ENCODE data around the gene LDLRAD3. TPM values are rescaled to one million over a fixed set of nuclear protein-coding genes. Genes with fewer than 3 reads are reported as not detected.
A peak's percentile ranks its signal among the peaks of the same experiment; 100 is the strongest.

LDLRAD3 gene
- total and polyA plus RNA-seq, 7 donors: 5.9 to 20.7 (median 12.1) TPM

GRCh38 chr11:35969089-35970042, 25.5 kb downstream of the LDLRAD3 start:
- Histone ChIP-seq H3K27ac (no peak overlapping the region), H3K9me3 (no peaks in the 10 kb centered on the region), H3K4me1 (peaks cover 9% of the 10 kb centered on the region), H3K27me3 (ENCODE audit: insufficient read depth in 3 of 3, low read length in 2 of 3) (no peaks in the 10 kb centered on the region), H3K36me3 (ENCODE audit: insufficient read depth in 1 of 2, low read depth in 1 of 2) (no peaks in the 10 kb centered on the region), H3K4me3 (no peak overlapping the region)
- no peak for ATAC-seq
- 68 to 81% (median 76%) methylated on average over 10 of the region's 10 CpGs for WGBS, 3 donors
- no peak for DNase-seq
- intact Hi-C loops (cut with DNase I): no loop called here
- TF ChIP-seq CTCF (IDR thresholded peaks at IDR 0.05): no peak

- H3K9me3 ChIP-seq: no peaks in the 10 kb centered on the region
- peaks cover 16% of the 10 kb centered on the region for H3K4me1 ChIP-seq
- ATAC-seq (no peak), DNase-seq (no peak)
- no peak overlapping the region for H3K4me3 ChIP-seq
- no peaks in the 10 kb centered on the region for H3K27me3 ChIP-seq (ENCODE audit: insufficient read depth in 3 of 3, low read length in 2 of 3)
- no peak for TF ChIP-seq CTCF (IDR thresholded peaks at IDR 0.05)
- H3K27ac ChIP-seq: no peak overlapping the region
- 93 to 96% (median 95%) methylated on average over 3 of the region's 3 CpGs for WGBS, 3 donors
- intact Hi-C loops (cut with DNase I): no loop called here
- no peaks in the 10 kb centered on the region for H3K36me3 ChIP-seq (ENCODE audit: insufficient read depth in 1 of 2, low read depth in 1 of 2)
These were observed 26.6 kb downstream of the LDLRAD3 start for GRCh38 chr11:35970445-35970844.

- no peak overlapping the region for H3K4me3 ChIP-seq
- H3K36me3 ChIP-seq (ENCODE audit: insufficient read depth in 1 of 2, low read depth in 1 of 2): no peaks in the 10 kb centered on the region
- H3K27me3 ChIP-seq (ENCODE audit: insufficient read depth in 3 of 3, low read length in 2 of 3): no peaks in the 10 kb centered on the region
- intact Hi-C loops (cut with DNase I): no loop called here
- WGBS, 3 donors: 63 to 76% (median 70%) methylated on average over 5 of the region's 5 CpGs
- no peak for TF ChIP-seq CTCF (IDR thresholded peaks at IDR 0.05)
- H3K4me1 ChIP-seq: peaks cover 16% of the 10 kb centered on the region
- no peaks in the 10 kb centered on the region for H3K9me3 ChIP-seq
- DNase-seq: no peak
- no peak for ATAC-seq
- no peak overlapping the region for H3K27ac ChIP-seq
These were observed 28.1 kb downstream of the LDLRAD3 start for GRCh38 chr11:35971841-35972422.

- ATAC-seq: peak; percentile 58 to 84 (median 78)
- WGBS, 3 donors: 58 to 72% (median 71%) methylated on average over 3 of the region's 3 CpGs
- intact Hi-C loops (cut with DNase I): no loop called here
- H3K4me3 ChIP-seq: no peak overlapping the region
- H3K27me3 ChIP-seq (ENCODE audit: insufficient read depth in 3 of 3, low read length in 2 of 3): no peaks in the 10 kb centered on the region
- DNase-seq: no peak
- peaks cover 7% of the 10 kb centered on the region for H3K4me1 ChIP-seq
- TF ChIP-seq CTCF (IDR thresholded peaks at IDR 0.05): no peak
- no peaks in the 10 kb centered on the region for H3K9me3 ChIP-seq
- no peak overlapping the region for H3K27ac ChIP-seq
- H3K36me3 ChIP-seq (ENCODE audit: insufficient read depth in 1 of 2, low read depth in 1 of 2): no peaks in the 10 kb centered on the region
These were observed 31.2 kb downstream of the LDLRAD3 start for GRCh38 chr11:35974882-35975589.

All from psoas muscle (tissue), 8 donors.